ENCODE data around the gene NEFH.

Gene NEFH

DNA sequence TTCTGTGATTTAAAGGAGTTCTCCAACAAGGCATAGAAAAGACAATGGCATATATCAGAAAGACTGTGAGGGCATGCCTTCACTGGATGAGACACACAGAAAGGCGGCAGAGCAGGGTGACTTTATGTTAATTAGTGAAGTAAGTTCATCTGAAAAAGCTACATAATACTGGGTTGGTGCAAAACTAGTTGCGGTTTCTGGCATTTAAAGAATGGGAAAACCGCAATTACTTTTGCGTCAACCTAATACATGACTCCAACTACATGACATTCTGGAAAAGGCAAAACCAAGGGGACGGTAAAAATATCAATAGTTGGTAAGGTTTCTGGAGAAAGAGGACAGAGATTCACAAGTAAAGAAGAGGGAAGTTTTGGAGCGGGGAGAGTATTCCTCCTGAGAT is 36.6 kb upstream of the NEFH start:
- DNase-seq (ENCODE audit: insufficient read length, low spot score) (no peak), FAIRE-seq (no peak)
- TF ChIP-seq, protein P1, sequence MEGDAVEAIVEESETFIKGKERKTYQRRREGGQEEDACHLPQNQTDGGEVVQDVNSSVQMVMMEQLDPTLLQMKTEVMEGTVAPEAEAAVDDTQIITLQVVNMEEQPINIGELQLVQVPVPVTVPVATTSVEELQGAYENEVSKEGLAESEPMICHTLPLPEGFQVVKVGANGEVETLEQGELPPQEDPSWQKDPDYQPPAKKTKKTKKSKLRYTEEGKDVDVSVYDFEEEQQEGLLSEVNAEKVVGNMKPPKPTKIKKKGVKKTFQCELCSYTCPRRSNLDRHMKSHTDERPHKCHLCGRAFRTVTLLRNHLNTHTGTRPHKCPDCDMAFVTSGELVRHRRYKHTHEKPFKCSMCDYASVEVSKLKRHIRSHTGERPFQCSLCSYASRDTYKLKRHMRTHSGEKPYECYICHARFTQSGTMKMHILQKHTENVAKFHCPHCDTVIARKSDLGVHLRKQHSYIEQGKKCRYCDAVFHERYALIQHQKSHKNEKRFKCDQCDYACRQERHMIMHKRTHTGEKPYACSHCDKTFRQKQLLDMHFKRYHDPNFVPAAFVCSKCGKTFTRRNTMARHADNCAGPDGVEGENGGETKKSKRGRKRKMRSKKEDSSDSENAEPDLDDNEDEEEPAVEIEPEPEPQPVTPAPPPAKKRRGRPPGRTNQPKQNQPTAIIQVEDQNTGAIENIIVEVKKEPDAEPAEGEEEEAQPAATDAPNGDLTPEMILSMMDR (IDR thresholded peaks at IDR 0.05; ENCODE audit: insufficient read depth, missing control alignments): no peak

DNA sequence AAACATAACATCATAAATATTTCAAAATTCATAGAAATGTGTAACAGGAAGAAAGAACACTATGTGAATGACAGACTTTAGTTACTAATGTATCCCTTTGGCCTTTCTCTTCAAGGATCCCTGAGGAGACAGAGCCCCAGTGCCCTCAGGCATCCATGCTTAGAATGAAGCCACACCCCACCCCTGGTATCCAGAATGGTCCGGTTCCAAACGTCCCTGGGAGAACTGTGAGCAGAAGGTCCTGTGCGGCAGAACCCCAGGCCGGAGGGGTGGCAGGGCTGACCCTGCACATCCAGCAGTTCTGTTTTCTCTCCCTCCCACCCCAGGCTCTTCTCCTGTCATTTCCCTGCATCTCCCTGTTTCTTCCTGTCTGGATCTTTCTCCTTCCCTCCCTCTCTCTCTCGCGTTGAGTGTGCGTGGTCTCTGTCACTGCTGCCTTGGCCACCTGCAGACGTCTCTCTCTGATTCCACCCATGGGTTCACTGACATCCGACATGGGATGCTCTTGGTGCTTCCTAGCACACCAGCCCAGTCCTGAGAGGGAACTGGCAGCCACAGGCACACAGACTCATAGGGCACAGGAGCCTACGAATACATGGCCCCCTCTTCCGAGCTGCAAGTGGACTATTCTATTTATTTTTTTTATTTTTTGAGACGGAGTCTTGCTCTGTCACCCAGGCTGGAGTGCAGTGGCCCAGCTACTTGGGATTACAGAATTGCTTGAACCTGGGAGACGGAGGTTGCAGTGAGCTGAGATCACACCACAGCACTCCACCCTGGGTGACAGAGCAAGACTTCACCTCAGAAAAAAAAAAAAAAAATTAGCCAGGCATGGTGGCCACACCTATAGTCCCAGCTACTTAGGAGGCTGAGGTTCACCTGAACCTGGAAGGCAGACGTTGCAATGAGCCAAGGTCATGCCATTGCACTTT is 35.9 kb upstream of the NEFH start:
- TF ChIP-seq, protein P1 (IDR thresholded peaks at IDR 0.05; ENCODE audit: insufficient read depth, missing control alignments): no peak
- FAIRE-seq (no peak), DNase-seq (ENCODE audit: insufficient read length, low spot score) (no peak)

DNA sequence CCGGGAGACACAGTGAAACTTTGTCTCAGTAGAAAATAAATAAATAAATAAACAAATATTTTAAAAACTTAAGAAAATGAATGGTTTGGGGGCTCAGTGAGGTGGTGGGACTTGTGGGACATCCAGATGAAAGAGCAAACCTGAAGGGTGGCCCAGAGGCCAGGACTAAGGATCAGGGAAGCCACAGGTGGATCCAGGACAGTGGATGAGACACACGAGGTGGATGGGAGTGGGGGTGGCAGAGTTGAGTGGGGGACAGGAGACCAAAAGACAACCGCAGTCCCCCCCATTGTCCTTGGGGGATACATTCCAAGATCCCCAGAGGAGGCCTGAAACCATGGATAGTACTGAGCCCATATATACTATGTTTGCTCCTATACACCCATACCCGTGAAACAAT is 34.5 kb upstream of the NEFH start:
- TF ChIP-seq, protein P1 (IDR thresholded peaks at IDR 0.05; ENCODE audit: insufficient read depth, missing control alignments): no peak
- FAIRE-seq: no peak
- DNase-seq (ENCODE audit: insufficient read length, low spot score): no peak

DNA sequence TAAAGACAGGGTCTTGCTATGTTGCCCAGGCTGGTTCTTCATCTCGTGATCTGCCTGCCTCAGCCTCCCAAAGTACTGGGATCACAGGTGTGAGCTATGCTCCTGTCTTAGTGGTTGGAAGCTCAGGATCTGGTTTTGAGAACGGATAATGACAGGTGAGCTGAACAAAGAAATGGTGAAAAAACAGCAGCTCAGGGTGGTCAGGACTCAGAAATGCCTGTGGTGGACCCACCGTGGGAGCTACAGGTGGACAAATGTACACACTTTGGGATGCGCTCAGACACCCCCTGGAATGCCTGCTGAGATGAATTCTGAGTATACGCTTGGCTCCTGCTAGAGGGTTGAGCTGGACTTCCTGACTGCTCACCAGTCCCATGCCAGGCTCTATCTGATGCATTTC is 32.1 kb upstream of the NEFH start:
- TF ChIP-seq, protein P1 (IDR thresholded peaks at IDR 0.05; ENCODE audit: insufficient read depth, missing control alignments): no peak

DNA sequence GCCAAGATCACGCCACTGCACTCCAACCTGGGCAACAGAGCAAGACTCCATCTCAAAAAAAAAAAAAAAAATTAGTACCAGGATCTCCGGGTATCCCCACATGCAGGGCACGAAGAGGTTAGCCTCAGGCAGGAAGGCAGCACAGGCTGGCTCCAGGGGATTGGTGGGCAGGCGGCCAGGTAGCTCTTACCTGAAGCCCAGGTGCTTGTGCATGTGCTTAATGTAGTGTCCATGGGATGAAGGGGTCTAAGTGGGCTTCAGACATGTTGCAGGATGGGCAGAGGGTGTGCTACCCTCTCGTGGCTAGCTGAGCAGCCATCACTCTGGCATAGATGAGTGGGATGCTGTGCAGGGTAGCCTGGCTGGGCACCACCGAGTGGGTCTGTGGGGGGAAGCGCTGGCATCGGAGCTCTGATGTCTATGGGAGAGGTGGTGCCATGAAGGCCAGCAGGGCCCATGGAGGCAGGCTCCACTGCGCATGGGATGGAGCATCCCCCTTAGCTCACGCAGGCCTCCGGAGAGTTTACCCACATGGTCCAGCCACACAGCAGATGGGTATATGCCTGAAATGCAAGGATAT is 30.6 kb upstream of the NEFH start:
- TF ChIP-seq, protein P1 (IDR thresholded peaks at IDR 0.05; ENCODE audit: insufficient read depth, missing control alignments): no peak
- no peak for FAIRE-seq
- DNase-seq (ENCODE audit: insufficient read length, low spot score): no peak

More for the DNA sequence above, 32.1 kb upstream of the NEFH start:
- DNase-seq (ENCODE audit: insufficient read length, low spot score) (no peak), FAIRE-seq (no peak)

DNA sequence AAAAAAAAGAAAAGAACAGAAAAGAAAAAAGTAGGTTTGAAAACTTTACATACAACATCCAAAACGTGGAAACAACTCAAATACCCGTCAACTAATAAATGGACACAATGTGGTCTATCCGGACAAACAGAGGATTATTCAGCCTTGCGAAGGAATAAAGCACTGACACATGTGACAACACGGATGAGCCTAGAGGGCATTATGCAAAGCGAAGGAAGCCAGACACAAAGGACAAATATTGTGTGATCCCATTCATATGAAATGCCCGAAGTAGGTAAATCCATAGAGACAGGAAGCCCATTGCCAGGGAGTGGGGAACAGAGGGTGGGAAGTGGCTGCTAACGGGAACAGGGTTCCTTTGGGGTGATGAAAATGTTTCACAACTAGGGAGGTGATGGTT is 29.8 kb upstream of the NEFH start:
- DNase-seq (ENCODE audit: insufficient read length, low spot score) (no peak), FAIRE-seq (no peak)
- TF ChIP-seq, protein P1 (IDR thresholded peaks at IDR 0.05; ENCODE audit: insufficient read depth, missing control alignments): no peak

DNA sequence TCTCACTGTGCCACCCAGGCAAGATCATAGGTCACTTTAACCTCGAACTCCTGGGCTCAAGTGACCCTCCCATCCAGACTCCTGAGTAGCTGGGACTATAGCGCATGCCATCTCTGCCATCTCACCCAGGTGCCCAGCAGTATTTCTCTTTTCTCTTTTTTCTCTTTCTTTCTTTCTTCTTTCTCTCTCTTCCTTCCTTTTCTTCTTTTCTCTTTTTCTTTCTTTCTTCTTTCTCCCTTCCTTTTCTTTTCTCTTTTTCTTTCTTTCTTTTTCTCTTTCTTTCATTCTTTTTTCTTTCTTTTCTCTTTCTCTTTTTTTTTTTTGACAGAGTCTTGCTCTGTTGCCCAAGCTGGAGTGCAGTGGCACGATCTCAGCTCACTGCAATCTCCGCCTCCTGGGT is 28.2 kb upstream of the NEFH start:
- FAIRE-seq: no peak

More for the DNA sequence above, 28.2 kb upstream of the NEFH start:
- DNase-seq (ENCODE audit: insufficient read length, low spot score): no peak
- TF ChIP-seq, protein P1 (IDR thresholded peaks at IDR 0.05; ENCODE audit: insufficient read depth, missing control alignments): no peak

All from D721Med (cell line).